GM21515 (cell line): Measurements from ENCODE around the gene MDP1.

ENCODE experiments used
- ATAC-seq: cut with Tn5 transposase; IDR thresholded peaks from one replicate; pipeline ENCODE4 v1.9.1; 2021; ENCODE audit not compliant: unreplicated experiment

The MDP1 gene

GRCh38 chr14:24182110-24182882 is 33.6 kb downstream of the MDP1 start:
- no peak for ATAC-seq

- ATAC-seq = no peak
Measured at GRCh38 chr14:24181371-24182077, 34.3 kb downstream of the MDP1 start.

- ATAC-seq = no peak
Measured at GRCh38 chr14:24179961-24180796, 35.7 kb downstream of the MDP1 start.

GRCh38 chr14:24179294-24179960 is 36.4 kb downstream of the MDP1 start:
- ATAC-seq = no peak

GRCh38 chr14:24178399-24179178 is 37.3 kb downstream of the MDP1 start:
- ATAC-seq = no peak

GRCh38 chr14:24177891-24178290 is 38.0 kb downstream of the MDP1 start:
- no peak for ATAC-seq

- no peak for ATAC-seq
Measured at GRCh38 chr14:24177041-24177825, 38.6 kb downstream of the MDP1 start.

GRCh38 chr14:24176599-24176998 is 39.3 kb downstream of the MDP1 start:
- ATAC-seq = no peak

- no peak for ATAC-seq
Measured at GRCh38 chr14:24172871-24173281, 43.0 kb downstream of the MDP1 start.

GRCh38 chr14:24172261-24172860 is 43.5 kb downstream of the MDP1 start:
- ATAC-seq = no peak

GRCh38 chr14:24171422-24172260 is 44.2 kb downstream of the MDP1 start, which contains the start of gene REC8:
Gene REC8 (plus strand): TSS chr14:24172080. CDS start chr14:24172553, 473 bp downstream.
- ATAC-seq = peak; percentile 79

GRCh38 chr14:24167469-24168114 is 48.3 kb downstream of the MDP1 start:
- ATAC-seq = no peak

GRCh38 chr14:24165785-24166184 is 50.1 kb downstream of the MDP1 start:
- no peak for ATAC-seq

- no peak for ATAC-seq
Measured at GRCh38 chr14:24164518-24164991, 51.3 kb downstream of the MDP1 start.
